NCI-H2227 (cell line): ENCODE measurements around the gene LSM7.
"Not testable (repeated sequence)": the region's sequence is repeated elsewhere in the genome, so short reads cannot be mapped to it uniquely, and the experiment has no call there.

Source experiments
- DNase-seq: peaks from one replicate; lab custom pipeline; 2025; ENCODE audit not compliant: unreplicated experiment; lab: John Stamatoyannopoulos, UW

Gene LSM7

DNA sequence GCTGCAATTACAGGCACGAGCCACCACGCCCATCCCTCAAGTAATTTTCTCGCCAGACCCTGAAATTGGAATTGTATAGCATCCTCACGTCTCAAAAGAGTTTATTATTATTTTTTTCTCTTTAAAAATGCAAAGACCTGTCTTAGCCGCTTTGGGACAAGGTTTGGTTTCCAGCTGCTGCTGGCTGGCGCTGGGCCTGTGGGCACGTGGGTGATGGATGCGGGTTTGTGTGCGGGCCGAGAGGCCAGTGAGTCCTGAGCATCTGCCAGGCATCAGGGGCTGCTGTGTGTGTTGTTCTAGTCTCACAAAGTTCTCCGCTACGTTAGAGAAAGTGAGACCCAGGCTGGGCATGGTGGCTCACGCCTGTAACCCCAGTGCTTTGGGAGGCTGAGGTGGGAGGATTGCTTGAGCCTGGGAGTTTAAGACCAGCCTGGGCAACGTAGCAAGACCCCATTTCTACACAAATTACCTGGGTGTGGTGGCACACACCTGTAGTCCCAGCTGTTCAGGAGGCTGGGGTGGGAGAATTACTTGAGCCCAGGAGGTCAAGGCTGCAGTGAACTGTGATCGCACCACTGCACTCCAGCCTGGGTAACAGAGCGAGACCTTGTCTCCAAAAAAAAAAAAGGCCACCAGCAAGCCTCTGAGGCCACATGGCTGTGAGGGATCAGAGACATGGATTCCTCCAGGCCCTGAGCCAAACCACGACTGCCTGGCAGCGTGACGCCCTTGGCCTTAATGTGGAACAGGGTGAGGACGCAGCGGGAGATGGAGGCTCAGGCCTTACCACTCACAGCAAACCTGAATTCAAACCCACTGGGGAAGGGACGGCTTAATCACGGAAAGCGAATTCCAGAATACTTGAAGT is 27.0 kb upstream of the LSM7 start:
- no peak for DNase-seq

DNA sequence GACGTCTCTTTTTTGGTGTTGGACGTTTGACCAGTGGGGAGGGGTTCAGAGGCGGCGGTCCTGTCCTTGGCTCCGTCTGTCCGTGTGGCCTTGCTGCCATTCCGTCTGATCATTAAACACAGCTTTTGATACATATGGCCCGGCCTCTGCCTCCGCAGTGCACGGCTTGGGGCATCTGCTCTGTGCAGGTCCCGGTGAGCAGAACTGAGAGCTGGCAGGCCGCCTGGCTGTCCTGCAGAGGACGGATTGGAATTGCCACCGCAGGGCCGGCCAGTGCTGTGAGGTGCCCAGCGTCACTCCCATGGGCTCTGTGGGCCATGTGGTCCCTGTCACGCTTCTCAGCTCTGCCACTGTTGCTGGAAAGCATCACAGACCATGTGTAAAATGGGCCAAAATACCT is 26.3 kb upstream of the LSM7 start:
- no peak for DNase-seq

DNA sequence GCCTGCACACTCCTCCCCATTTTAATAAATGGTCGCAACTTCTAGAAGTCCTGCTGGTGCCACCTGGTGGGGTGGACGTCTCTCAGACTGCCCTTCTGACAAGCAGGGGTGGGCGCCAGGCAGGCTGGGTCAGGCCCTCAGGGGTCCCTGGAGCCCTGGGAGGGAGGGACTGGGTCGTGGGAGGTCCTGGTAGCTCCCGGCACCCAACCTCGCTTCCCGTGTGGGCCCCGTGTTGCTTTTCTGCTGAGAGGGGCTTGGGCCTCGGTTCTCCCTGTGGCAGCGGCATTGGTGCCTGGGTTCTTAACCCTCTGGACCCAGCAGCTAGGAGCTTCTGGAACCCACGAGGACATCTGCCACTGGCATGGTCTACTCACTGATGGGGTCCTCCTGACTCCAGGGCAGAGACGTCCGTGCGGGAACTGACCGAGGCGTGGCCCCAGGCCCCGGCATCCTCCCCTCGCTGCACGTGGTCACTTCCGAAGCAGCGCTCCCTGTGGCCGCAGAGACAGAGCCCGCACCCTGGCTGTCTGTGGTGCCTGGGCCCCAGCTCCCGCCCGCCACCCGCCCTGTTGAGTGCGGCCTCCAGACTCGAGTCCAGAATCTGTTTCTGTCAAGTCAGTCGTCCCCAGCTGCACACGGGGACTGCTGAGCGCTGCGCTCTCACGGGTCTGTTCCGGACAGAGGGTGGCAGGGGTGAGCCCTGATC is 25.7 kb upstream of the LSM7 start:
- no peak for DNase-seq

DNA sequence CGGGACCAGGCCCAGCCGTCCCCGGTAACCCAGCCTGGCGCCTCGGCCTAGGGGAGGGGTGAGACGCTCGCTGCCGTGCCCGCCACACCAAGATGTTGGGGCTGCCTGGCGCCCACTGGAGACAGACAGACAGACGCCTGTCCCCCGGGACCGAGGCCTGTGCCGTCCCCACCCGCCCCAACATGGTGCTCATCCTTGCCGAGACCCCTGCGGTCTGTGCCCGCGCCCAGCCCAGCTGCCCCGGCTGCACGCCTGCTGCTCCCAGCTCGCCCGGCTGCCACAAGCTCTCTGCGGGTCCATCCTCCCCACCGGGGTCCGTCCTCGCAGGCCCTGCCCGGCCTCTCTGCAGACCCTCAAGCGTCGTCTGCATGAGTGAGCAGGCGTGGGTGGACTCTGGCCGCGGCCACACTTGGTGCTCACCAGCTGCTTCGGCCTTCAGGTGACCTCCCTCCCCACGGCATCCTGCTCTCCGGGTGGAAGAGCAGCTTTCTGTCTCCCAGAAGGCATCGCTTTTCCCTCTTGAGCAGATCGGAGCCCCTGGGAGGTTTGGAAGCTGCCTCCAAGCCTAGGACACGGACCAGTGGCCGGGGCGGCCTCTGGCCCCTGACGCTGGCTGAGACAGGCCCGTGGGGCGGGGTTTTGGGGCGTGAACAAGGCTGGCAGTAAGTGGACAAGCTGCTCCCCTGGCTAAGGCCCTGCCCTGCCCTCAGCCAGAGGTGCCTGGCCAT is 24.9 kb upstream of the LSM7 start:
- DNase-seq: no peak

DNA sequence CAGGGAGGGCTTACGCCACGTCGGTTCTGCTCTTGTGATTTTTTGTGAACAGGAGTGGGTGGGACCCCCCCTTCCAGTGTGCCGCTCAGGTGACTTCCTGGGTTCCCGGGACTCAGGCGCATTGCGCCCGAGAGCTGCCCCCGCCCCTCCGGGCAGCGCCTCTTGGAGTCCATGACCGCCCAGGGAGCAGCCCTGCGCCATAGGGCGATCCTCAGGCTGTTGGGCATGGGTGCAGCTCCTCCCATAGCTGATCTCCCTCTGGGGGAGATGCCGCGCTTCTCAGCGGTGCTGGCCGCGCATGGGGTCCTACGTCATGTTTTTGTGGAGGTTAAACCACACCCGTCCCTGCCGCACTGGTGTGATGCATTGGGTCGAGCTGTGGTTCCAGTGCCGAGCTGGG is 23.7 kb upstream of the LSM7 start:
- DNase-seq: no peak

DNA sequence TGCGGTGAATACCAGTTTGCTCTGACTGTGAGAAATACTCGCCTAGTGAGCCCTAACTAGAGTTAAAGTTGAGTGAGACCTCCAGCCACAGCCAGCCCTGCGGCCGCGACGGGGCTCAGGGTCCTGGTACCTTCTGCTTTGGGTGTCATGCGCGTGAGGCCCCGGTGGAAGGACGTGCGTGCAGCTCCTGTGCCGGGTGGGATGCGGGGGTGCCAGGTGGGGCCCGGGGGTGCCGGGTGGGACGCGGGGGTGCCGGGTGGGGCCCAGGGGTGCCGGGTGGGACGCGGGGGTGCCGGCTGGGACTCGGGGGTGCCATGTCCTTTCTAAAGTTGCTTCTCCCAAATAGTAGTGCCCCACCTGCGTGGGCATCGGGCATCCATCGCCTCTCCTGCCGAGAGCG is 23.2 kb upstream of the LSM7 start:
- DNase-seq: no peak

DNA sequence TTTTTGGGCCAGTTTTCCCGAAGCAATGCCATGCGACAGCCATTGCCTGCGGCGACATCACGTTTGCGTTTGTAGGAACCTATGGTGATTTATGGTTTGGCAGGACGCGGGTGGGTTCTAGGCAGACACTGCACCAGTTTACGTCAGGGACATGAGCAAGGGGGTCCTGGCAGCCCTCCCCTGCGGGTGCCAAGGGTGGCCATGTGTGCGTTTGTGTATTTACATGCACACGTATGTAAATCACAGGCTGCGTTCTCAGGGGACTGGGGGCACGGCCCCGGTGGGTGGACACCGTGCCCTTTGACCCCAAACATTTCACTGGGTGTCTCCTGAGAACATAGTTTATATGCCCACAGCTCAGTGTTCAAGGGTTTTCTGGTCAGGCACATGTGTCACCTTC is 22.3 kb upstream of the LSM7 start:
- no peak for DNase-seq

DNA sequence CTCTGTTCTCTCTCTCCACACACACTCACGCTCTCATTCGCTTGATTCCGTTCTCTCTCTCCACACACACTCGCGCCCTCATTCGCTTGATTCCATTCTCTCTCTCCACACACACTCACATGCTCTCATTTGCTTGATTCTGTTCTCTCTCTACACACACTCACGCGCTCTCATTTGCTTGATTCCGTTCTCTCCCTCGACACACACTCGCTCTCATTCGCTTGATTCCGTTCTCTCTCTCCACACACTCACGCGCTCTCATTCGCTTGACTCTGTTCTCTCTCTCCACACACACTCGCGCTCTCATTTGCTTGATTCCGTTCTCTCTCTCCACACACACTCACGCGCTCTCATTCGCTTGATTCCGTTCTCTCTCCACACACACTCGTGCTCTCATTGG is 21.4 kb upstream of the LSM7 start:
- DNase-seq: not testable (repeated sequence)

DNA sequence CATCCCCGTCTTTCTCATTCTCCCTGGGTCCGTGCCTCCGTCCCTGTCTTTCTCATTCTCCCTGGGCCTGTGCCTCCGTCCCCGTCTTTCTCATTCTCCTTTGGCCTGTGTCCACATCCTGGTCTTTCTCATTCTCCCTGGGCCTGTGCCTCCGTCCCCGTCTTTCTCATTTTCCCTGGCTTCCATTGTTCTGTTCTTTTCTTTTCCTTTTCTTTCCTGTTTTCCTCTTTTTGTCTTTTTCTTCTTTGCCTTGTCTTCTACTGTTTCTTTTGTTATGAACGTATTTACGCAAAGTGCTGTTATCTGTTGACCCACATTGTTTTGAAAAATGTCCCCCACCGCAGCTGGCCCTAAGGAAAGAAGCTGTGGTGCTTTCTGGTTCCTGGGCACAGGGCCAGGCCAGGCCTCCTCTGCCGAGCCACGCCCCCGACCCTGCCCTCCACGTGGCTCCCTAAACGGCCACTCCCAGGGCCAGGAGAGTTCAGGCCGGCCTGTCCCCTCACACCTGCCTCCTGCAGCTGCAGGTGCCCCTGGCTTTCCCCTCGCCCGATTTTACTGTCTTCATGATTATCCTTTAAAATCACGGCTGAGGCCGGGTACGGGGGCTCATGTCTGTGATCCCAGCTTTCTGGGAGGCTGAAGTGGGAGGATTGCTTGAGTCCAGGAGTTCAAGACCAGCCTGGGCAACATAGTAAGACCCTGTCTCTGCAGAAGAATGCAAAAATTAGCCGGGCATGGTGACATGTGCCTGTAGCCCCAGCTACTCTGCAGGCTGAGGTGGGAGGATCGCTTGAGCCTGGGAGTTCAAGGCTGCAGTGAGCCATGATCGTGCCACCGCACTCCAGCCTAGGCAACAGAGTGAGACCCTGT is 17.6 kb upstream of the LSM7 start:
- no peak for DNase-seq

DNA sequence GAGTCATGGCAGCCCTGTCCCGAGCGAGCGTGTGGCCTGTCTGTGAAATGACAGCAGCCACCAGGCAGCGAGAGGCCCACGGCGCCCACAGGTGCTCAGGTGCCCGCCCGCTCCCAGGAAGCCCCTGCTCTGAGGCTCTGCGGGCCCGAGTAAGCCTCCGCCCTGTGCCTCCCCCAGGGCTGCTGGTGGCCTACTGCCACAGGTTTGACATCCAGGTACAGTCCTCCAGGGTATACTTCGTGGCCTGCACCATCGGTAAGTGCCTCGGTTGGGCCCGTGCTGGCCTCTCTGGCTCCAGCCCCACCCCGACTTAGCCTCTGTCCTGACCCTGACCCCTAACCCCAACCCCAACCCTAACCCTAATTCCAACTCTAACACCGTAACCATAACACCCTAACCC is 16.7 kb upstream of the LSM7 start:
- no peak for DNase-seq

DNA sequence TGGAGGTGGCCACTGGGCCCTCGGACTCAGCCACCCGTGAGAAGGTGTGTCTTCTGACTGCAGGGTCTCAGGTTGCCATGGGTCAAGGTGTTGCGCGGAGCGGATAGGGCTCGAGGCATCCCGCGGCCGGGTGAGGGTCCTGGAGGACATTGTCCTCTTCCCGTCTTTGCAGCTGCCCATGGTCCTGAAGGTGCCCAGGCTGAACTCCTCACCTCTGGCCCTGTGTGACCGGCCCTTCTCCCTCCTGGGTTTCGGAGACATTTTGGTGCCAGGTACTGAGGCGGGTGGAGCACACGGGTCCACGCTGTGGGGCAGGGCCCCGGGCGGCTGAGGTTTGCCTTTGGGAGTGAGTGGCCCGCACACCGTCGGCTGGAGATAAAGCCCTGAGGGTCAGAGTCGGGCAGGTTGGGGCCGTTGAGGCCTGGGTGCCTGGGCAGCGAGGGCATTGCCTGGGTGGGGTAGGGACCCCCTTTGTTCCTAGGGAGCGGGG is 16.0 kb upstream of the LSM7 start:
- DNase-seq: no peak

DNA sequence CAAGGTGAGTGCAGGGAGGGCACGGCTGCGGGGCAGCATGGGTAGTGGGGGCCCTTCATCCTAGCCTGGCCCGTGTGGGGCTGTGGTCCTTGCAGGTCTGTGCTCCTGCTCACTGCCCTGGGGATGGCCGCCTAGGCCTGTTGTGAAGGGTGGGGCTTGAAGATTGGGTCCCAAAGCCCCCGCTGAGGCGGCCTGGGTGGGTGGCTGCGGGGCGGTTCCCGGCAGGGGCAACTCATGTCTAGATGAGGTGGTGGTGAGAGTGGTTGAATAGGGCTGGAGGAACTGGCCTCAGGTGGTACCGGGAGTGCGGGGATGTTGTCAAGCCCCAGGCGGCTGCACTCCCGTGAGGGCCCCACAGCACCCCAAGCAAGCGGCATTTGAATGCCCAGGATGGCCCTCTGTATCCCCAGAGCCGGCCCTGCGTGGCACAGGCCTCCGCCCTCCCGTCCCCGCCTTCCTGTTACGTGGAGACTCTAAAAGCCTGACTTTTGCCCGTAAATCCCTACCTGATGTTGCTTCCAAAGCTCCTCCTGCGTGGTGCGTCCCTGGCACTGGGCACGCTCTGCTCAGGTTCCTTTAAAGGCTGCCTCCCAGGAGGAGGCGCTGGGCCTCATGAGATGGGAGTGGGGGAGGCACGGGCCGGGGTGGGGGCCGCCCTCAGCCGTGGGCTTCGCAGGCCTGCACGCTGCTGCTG is 15.1 kb upstream of the LSM7 start:
- no peak for DNase-seq

DNA sequence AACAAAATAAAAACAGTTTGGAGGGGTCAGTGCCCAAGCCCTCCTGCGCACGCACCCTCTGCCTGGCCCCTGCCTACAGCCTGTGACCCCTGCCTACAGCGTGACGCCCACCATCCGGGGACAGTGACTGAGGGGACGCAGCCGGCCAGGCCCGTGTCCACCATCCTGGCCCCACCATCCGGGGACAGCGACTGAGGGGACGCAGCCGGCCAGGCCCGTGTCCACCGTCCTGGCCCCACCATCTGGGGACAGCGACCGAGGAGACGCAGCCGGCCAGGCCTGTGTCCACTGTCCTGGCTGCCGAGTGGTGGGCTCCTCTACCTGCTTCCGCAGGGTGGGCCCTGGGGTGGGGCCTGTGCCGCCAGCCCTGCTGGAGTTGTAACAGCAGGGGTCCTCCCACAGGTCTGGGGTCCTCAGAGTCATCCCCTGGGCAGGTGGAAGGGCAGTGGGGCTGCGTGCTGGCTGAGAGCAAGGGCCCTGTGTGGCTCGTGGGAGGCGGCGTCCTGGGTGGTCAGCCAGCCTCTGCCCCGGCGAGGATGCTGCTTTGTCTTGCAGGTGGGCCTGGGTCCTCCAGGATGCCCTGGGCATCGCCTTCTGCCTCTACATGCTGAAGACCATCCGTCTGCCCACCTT is 14.4 kb upstream of the LSM7 start:
- no peak for DNase-seq

DNA sequence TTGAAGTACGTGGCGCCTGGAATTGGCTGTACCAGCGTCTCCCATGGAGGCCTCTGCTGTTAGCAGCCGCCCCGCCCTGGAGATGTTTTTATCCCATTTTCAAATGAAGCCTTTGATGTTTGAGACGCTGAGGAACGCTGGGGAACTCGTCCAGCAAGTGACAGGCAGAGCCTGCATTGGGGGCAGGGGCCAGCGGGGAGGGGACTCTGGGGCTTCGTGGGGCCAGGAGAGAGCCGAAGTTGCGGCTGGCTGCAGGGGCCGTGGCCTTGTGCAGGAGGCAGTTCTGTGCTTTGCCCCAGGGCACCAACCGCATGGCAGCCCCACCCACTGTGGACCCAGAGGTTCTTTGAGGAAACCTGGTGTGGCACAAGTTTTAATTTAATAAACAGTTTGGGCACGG is 13.6 kb upstream of the LSM7 start:
- DNase-seq: no peak

DNA sequence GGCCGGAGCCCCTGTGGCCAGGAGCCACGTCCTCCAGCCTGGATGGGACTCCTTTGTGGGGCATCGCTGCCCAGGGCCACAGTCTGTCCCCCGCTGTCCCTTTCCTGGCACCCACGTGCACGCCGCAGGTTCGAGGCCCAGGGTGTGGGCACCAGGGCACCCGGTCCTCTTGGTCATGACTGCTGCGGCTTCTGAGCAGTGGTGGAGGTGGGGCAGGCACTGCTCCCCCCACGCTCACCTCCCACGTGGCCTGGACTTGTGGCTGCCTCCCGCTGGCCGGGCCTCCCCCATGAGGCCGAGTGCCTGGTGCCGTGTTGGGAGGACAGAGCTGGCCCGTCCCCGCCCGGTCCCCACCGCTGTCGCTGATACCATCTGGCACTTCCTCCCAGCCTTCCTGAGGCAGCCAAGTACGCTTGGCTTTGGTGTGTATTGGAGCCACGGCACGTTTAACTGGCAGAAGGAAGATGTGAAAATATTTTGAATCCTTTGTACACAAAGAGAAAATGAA is 12.9 kb upstream of the LSM7 start:
- DNase-seq: no peak

DNA sequence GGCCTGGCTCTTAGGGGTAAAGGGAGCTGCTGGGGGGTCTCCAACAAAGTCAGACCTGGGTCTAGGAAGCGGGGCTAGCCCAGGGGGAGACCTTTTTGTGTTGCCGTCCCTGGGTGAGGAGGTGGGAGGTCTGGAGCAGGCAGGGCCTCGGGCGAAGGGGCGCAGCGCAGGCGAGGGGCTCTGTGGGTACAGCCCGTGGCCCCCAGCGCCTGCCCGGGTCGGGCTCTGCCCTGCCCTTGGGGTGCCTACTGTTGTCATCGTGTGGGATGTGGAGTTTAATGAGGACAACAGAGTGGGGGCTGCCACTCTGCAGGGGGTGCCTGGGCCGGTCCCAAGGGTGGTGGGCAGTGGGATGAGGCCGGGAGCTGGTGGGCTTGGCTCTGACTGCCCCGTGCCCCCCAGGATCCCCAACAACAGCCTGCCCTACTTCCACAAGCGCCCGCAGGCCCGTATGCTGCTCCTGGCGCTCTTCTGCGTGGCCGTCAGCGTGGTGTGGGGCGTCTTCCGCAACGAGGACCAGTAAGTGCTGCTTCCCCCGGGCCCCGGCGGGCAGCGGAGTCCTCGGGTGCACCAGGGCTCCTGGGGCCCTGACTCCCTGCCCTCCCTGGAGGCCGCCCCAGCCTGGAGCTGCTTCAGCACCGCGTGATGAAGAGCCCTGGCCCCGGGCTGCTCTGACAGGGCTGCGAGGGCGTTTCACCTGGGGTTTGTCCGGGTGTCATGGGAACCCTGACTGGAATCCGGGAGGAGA is 12.3 kb upstream of the LSM7 start:
- no peak for DNase-seq

DNA sequence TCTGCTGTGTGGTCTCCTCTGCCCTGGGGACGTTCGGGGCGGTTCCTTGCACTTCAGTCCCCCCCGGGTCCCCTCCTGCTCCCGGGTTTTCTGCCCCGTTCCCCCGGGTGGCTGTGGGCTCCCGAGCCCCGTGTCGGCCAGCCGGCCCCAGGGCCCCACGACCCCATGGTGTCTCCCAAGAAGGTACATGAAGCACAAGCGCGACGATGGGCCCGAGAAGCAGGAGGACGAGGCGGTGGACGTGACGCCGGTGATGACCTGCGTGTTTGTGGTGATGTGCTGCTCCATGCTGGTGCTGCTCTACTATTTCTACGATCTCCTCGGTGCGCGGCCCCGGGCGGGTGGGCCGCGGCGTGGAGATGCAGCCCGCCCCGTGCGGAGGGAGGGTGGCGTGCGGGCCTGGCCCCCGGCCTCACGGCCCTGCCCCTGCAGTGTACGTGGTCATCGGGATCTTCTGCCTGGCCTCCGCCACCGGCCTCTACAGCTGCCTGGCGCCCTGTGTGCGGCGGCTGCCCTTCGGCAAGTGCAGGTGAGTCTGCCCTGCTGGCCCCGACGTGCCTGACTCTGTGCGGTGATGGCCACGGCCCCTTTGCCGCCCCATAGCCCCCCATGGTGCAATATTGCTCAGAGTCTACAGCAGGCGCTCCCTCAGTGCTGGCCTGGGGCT is 11.4 kb upstream of the LSM7 start:
- DNase-seq: no peak
